ENCODE measurements around the gene NUDT6. TPM values are rescaled to one million over a fixed set of nuclear protein-coding genes. Genes with fewer than 3 reads are reported as not detected.
"Not testable (repeated sequence)": the region's sequence is repeated elsewhere in the genome, so short reads cannot be mapped to it uniquely, and the experiment has no call there.

Gene NUDT6
- total RNA-seq, 3 donors from 2014 or later (not counting 1 experiment from before 2014, with no cell fraction given), result 3.0 to 4.1 (median 3.0) TPM

- H3K36me3 Mint-ChIP-seq, result no peaks in the 10 kb centered on the region
- peaks cover 16 to 18% of the 10 kb centered on the region in 2 donors for H3K27me3 Mint-ChIP-seq (ENCODE audit: low read depth in 2 of 2)
- ATAC-seq (no peak), DNase-seq (no peak)
- TF ChIP-seq CTCF (IDR thresholded peaks at IDR 0.05), result no peak
- no peaks in the 10 kb centered on the region for H3K9me3 ChIP-seq (ENCODE audit: control insufficient read depth, insufficient read depth, low read length)
- H3K27ac ChIP-seq (ENCODE audit: low read length), result no peak overlapping the region
- H3K9me3 Mint-ChIP-seq, result no peaks in the 10 kb centered on the region
- no peak overlapping the region for H3K27ac Mint-ChIP-seq
- no peaks in the 10 kb centered on the region for H3K4me1 Mint-ChIP-seq
- peaks cover 4% of the 10 kb centered on the region for H3K27me3 ChIP-seq (ENCODE audit: control insufficient read depth, insufficient read depth, low read length)
- H3K36me3 ChIP-seq (ENCODE audit: control insufficient read depth, insufficient read depth, low read length), result no peaks in the 10 kb centered on the region
- no peak overlapping the region for H3K4me3 Mint-ChIP-seq
- intact Hi-C loops (cut with micrococcal nuclease), result no loop called here
- no peak overlapping the region for H3K4me3 ChIP-seq (ENCODE audit: low read length)
- 75% methylated on average over 1 of the region's 2 CpGs for WGBS (ENCODE audit: insufficient coverage)
- no peaks in the 10 kb centered on the region for H3K4me1 ChIP-seq (ENCODE audit: control insufficient read depth, insufficient read depth, low read length)
Observed at GRCh38 chr4:122855353-122855890, 67.0 kb downstream of the NUDT6 start.

GRCh38 chr4:122854447-122855352 lies 67.7 kb downstream of the NUDT6 start:
- no peaks in the 10 kb centered on the region for H3K9me3 ChIP-seq (ENCODE audit: control insufficient read depth, insufficient read depth, low read length)
- H3K27ac ChIP-seq (ENCODE audit: low read length), result no peak overlapping the region
- Mint-ChIP-seq H3K36me3 (no peaks in the 10 kb centered on the region), H3K27ac (no peak overlapping the region), H3K9me3 (no peaks in the 10 kb centered on the region), H3K27me3 (ENCODE audit: low read depth in 2 of 2) (peaks cover 16 to 22% of the 10 kb centered on the region in 2 donors), H3K4me3 (no peak overlapping the region), H3K4me1 (no peaks in the 10 kb centered on the region)
- intact Hi-C loops (cut with micrococcal nuclease), result no loop called here
- no peaks in the 10 kb centered on the region for H3K4me1 ChIP-seq (ENCODE audit: control insufficient read depth, insufficient read depth, low read length)
- peaks cover 2% of the 10 kb centered on the region for H3K27me3 ChIP-seq (ENCODE audit: control insufficient read depth, insufficient read depth, low read length)
- WGBS (ENCODE audit: insufficient coverage), result 97% methylated on average over 8 of the region's 10 CpGs
- DNase-seq, result no peak
- H3K4me3 ChIP-seq (ENCODE audit: low read length), result no peak overlapping the region
- H3K36me3 ChIP-seq (ENCODE audit: control insufficient read depth, insufficient read depth, low read length), result no peaks in the 10 kb centered on the region
- no peak for ATAC-seq
- no peak for TF ChIP-seq CTCF (IDR thresholded peaks at IDR 0.05)

GRCh38 chr4:122851568-122851967 lies 70.8 kb downstream of the NUDT6 start:
- H3K27me3 Mint-ChIP-seq (ENCODE audit: low read depth in 2 of 2), result peaks cover 8 to 11% of the 10 kb centered on the region in 2 donors
- DNase-seq (no peak), ATAC-seq (no peak)
- H3K27ac ChIP-seq (ENCODE audit: low read length), result no peak overlapping the region
- H3K36me3 ChIP-seq (ENCODE audit: control insufficient read depth, insufficient read depth, low read length), result no peaks in the 10 kb centered on the region
- H3K4me1 ChIP-seq (ENCODE audit: control insufficient read depth, insufficient read depth, low read length), result no peaks in the 10 kb centered on the region
- no peak overlapping the region for H3K27ac Mint-ChIP-seq
- H3K36me3 Mint-ChIP-seq, result no peaks in the 10 kb centered on the region
- H3K4me1 Mint-ChIP-seq, result no peaks in the 10 kb centered on the region
- H3K9me3 Mint-ChIP-seq, result no peaks in the 10 kb centered on the region
- no peaks in the 10 kb centered on the region for H3K27me3 ChIP-seq (ENCODE audit: control insufficient read depth, insufficient read depth, low read length)
- H3K9me3 ChIP-seq (ENCODE audit: control insufficient read depth, insufficient read depth, low read length), result no peaks in the 10 kb centered on the region
- no peak for TF ChIP-seq CTCF (IDR thresholded peaks at IDR 0.05)
- H3K4me3 ChIP-seq (ENCODE audit: low read length), result no peak overlapping the region
- H3K4me3 Mint-ChIP-seq, result no peak overlapping the region
- intact Hi-C loops (cut with micrococcal nuclease), result no loop called here

GRCh38 chr4:122849789-122850188 lies 72.6 kb downstream of the NUDT6 start:
- H3K4me1 Mint-ChIP-seq; H3K4me3 ChIP-seq (ENCODE audit: low read length); H3K36me3 Mint-ChIP-seq; H3K36me3 ChIP-seq (ENCODE audit: control insufficient read depth, insufficient read depth, low read length); H3K4me3 Mint-ChIP-seq; H3K9me3 ChIP-seq (ENCODE audit: control insufficient read depth, insufficient read depth, low read length); H3K9me3 Mint-ChIP-seq; H3K27me3 Mint-ChIP-seq (ENCODE audit: low read depth in 2 of 2); H3K27ac ChIP-seq (ENCODE audit: low read length); H3K27me3 ChIP-seq (ENCODE audit: control insufficient read depth, insufficient read depth, low read length); H3K4me1 ChIP-seq (ENCODE audit: control insufficient read depth, insufficient read depth, low read length); intact Hi-C loops (cut with micrococcal nuclease); ATAC-seq; H3K27ac Mint-ChIP-seq; DNase-seq: not testable (repeated sequence)
- 100% methylated on average over 3 of the region's 3 CpGs for WGBS (ENCODE audit: insufficient coverage)
